NCI-H446 (cell line): Measurements from ENCODE around the gene PLXNA1.

ENCODE experiments used
- DNase-seq, 2 experiments: peaks; one replicate each; lab custom pipeline; 2025; lab: John Stamatoyannopoulos, UW

PLXNA1 gene

GRCh38 chr3:126982471-126983175 lies at the start of gene PLXNA1:
PLXNA1 (plus strand) TSS chr3:126983115; CDS start chr3:126988594, 5,479 bp downstream.
- DNase-seq = peak in 1 of 2 experiments; percentile 79

- no peak for DNase-seq
These were observed 48.8 kb upstream of the PLXNA1 start for GRCh38 chr3:126934031-126934531.

GRCh38 chr3:126934991-126935390 lies 47.9 kb upstream of the PLXNA1 start:
- DNase-seq = no peak

- DNase-seq = no peak
These were observed 47.0 kb upstream of the PLXNA1 start for GRCh38 chr3:126935756-126936509.

- DNase-seq = peak; percentile 55 to 90
These were observed 46.0 kb upstream of the PLXNA1 start for GRCh38 chr3:126936853-126937425.

- DNase-seq = no peak
These were observed 45.4 kb upstream of the PLXNA1 start for GRCh38 chr3:126937533-126937932.

- peak; percentile 58 to 80 for DNase-seq
These were observed 44.9 kb upstream of the PLXNA1 start for GRCh38 chr3:126937973-126938372.

- DNase-seq = no peak
These were observed 44.2 kb upstream of the PLXNA1 start for GRCh38 chr3:126938520-126939337.

GRCh38 chr3:126939338-126939718 lies 43.6 kb upstream of the PLXNA1 start:
- no peak for DNase-seq

GRCh38 chr3:126939733-126940132 lies 43.2 kb upstream of the PLXNA1 start:
- DNase-seq = no peak

GRCh38 chr3:126941721-126942270 lies 41.1 kb upstream of the PLXNA1 start:
- DNase-seq = no peak

GRCh38 chr3:126944089-126944965 lies 38.6 kb upstream of the PLXNA1 start:
- no peak for DNase-seq

GRCh38 chr3:126945171-126945721 lies 37.7 kb upstream of the PLXNA1 start:
- no peak for DNase-seq

GRCh38 chr3:126945891-126946290 lies 37.0 kb upstream of the PLXNA1 start:
- DNase-seq = no peak

- DNase-seq = no peak
These were observed 36.5 kb upstream of the PLXNA1 start for GRCh38 chr3:126946405-126946804.

- no peak for DNase-seq
These were observed 35.5 kb upstream of the PLXNA1 start for GRCh38 chr3:126947429-126947828.

- DNase-seq = peak; percentile 19 to 85
These were observed 33.9 kb upstream of the PLXNA1 start for GRCh38 chr3:126948980-126949535.

- DNase-seq = no peak
These were observed 31.4 kb upstream of the PLXNA1 start for GRCh38 chr3:126951561-126951960.

- DNase-seq = no peak
These were observed 30.5 kb upstream of the PLXNA1 start for GRCh38 chr3:126952261-126952982.
